ENCODE data around the gene SLC38A1.
"Not testable (repeated sequence)": the region's sequence is repeated elsewhere in the genome, so short reads cannot be mapped to it uniquely, and the experiment has no call there.

Gene SLC38A1

DNA sequence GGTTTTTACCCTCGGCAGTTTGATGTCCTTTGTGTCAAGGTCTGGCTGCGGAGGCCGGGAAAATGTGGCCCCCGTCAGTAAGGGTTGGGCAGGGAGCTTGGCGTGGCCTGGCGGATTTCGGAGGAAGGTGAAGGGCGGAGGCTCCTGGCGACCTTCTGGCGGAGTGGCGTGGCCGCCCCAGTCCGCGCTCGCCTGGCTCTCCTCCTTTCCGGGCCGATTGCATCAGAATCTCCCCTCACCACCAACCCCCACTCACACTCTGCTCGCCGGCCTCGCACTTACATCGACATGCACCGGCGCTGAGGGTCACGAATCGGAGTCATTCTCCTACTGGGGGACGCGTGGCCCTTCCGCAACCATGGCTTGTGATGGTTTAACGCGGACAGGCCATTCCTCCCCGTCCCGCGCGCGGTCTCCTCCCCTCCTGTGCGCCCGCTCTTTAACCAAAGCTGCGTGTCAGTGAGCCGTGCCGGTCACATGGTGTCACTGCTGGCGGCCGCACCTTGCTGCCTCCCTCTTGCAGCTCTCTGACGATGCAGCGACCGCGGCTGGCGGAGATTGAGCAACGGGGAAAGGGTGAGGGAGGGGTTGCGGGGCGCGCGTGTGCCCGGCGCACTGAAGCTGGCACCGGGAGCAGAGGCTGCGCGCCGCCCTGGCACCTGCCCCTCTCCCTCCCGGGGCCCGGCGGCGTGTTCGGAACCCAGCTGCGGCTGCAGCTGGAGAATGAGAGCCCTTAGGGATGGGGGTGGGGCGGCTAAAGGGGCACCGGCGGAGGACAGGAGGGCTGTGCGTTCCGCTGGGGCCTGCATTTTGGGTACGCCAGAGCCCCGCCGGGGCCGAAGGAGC is at the start of gene SLC38A1:
Gene SLC38A1, minus strand, starts transcription at position 461 of the 846 bp plus-strand sequence. CDS start 29,243 bp downstream, outside the sequence.
- DNase-seq: peak; percentile 91

DNA sequence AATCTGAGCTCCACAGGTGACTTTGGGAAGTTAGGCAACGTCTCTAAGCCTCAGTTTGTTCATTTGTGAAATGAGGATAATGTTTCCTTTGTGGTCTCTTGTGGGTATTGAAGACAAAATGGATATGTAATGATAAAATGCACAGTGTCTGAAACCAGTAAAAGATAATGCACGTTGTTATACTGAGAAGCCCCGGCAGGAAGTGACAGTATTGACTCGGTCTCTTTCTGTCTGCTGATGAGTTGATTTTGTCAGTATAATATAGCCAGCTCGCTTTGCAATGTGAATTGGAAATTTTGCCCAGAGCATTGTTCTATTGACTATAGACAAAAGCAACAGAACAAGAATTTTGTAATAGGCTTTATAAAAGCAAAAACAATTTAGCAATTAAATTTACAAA is 49.2 kb upstream of the SLC38A1 start:
- DNase-seq: no peak

- DNase-seq: no peak
Observed at GRCh38 chr12:46304070-46304469, 35.2 kb upstream of the SLC38A1 start.

DNA sequence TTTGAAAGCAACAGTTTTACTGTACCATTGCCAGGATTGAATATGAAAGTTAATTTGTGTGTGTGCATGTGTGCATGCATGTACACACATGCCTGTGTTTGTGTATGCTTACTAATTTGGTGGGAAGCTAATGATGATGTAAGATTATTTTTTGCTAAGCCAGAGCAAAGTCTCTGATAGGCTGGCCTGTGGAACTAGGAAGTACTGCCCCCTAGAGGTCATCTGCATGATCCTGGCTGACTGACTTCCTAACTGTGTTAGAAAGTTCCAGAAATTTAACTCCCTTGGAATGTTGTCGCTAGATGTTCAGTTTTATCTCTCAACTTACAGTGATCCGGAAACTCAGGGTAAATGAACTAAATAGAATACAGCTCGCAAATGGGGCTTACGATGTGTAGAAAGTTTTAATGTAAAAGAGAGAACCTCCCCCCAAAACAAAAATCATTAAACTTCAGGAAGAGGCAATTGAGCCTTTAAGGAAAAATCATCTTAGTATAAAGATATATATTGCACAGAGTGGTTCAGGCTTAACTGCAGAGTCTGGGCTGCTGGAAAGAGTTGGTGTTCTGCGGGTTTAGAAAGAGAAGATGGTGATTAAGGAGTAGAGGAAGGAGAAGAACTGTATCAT is 34.3 kb upstream of the SLC38A1 start:
- peak; percentile 75 for DNase-seq

- no peak for DNase-seq
Observed at GRCh38 chr12:46300910-46301309, 32.1 kb upstream of the SLC38A1 start.

DNA sequence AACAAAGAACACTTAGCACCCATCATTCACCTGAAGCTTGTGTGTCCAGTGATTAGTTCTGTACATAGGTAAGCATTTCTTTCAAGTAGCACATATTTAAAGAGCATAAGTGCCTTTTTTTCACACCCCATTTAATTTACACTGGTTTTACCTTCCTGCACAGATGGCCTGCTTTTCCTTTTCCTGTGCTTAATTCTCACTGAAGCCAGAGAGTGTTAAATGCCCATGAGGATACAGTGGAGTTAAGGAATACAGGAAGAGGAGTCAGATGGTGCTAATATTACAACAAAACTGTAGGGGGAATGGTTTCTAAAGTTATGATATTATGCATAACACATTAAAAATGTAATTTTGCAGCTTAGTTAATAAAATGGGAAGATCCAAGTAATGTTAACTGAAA is 31.0 kb upstream of the SLC38A1 start:
- DNase-seq: no peak

GRCh38 chr12:46298261-46298660 is 29.4 kb upstream of the SLC38A1 start:
- no peak for DNase-seq

DNA sequence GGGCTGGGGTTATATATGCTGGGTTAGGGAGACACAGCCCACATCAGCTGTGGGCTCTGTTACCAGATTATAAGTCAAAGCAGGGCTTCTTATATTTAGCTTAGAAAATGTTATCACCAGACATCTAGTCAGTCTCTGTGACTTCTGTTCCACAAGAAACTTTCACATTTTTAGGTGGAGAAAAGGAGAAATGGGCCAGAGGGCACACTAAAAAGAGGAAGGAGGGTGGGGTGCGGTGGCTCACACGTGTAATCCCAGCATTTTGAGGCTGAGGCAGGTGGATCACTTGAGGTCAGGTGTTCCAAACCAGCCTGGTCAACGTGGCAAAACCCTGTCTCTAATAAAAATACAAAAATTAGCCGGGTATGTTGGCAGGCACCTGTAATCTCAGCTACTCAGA is 28.0 kb upstream of the SLC38A1 start:
- DNase-seq: no peak

DNA sequence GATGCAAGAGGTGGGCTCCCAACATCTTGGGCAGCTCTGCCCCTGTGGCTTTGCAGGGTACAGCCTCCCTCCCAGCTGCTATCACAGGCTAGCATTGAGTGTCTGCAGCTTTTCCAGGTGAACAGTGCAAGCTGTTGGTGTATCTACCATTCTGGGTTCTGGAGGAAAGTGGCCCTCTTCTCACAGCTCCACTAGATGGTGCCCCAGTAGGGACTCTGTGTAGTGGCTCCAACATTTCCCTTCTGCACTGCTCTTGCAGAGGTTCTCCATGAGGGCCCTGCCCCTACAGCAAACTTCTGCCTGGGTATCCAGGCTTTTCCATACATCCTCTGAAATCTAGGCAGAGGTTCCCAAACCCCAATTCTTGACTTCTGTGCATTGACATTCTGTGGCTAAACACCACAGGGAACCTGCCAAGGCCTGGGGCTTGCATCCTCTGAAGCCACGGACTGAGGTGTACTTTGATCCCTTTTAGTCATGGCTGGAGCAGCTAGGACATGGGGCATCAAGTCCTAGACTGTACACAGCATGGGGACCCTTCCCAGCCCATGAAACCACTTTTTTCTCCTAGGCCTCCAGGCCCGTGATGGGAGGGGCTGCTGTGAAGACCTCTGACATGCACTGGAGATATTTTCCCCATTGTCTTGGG is 24.0 kb upstream of the SLC38A1 start:
- no peak for DNase-seq

DNA sequence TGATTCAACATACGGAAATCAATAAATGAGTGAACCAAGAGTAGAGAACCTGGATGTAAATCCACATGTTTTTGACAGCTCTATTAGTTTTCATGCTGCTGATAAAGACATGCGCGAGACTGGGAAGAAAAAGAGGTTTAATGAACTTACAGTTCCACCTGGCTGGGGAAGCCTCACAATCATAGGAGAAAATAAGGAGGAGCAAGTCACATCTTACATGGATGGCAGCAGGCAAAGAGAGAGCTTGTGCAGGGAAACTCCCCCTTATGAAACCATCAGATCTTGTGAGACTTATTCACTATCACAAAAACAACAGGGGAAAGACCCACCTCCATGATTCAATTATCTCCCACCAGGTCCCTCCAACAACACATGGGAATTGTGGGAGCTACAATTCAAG is 23.1 kb upstream of the SLC38A1 start:
- DNase-seq: not testable (repeated sequence)

DNA sequence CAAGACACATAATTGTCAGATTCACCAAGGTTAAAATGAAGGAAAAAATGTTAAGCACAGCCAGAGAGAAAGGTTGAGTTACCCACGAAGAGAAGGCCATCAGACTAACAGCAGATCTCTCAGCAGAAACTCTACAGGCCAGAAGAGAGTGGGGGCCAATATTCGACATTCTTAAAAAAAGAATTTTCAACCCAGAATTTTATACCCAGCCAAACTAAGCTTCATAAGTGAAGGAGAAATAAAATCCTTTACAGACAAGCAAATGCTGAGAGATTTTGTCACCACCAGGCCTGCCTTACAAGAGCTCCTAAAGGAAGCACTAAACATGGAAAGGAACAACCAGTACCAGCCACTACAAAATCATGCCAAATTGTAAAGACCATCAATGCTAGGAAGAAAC is 16.3 kb upstream of the SLC38A1 start:
- not testable (repeated sequence) for DNase-seq

- DNase-seq: no peak
Observed at GRCh38 chr12:46282829-46283228, 14.0 kb upstream of the SLC38A1 start.

DNA sequence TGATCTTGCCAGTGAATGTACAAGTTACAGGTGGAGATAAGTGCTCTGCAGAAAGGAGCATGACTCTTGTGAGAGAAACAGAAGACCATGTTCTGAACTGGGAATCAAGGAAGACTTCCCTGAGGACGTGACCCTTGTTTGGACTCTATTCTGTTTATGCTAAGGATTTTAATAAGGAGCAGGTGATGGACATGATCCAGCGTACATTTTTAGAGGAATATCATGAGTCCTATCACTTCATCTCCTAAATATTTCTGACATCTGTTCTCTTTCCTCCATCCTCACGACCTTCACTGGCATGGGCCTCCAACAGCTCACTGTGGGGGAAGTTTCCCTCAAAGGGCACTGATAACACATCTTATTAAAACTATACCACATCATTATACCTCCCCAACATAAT is 7.9 kb upstream of the SLC38A1 start:
- DNase-seq: no peak

GRCh38 chr12:46271863-46272262 is 3.0 kb upstream of the SLC38A1 start:
- no peak for DNase-seq

DNA sequence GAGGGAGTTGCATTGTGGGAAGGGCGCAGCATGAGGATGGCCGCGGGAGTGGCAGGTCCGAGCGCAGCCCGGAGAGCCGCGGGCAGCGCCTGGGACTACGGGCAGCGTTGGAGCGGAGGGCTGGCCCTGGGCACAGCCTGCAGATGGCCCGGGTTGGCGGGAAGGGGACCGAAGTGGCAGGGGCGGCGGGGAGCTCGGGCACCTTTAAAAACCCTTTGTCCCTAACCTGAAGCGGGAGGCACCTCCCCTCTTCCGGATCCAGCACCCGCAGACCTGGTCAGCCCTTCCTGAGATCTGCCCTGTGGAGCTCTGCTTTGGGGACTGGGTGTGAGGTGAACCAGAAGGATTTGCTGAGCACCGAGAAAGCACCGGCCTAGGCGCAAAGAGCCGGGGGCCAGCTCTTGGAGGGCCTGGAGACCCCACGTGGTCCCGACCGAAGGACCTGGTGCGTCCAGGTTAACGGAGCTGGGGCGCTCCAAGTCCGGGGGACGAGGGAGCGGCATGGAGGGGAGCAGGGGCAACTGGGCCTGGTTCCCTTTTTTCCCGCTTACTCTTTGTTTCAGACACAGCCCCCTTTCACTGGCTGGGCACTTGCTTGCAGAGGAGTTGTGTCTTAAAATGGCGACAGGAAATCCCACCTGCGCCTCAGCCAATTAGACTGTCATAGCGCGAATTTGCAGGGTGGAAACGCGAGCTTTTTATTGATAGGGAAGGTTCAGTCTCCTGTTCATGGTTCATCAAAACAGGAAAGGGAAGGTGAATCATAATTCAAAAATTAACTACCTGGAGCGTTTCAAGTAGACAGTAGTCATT is 792 bp upstream of the SLC38A1 start:
- peak; percentile 92 for DNase-seq

GRCh38 chr12:46267825-46268582 is 839 bp downstream of the SLC38A1 start:
- DNase-seq: peak; percentile 51

DNA sequence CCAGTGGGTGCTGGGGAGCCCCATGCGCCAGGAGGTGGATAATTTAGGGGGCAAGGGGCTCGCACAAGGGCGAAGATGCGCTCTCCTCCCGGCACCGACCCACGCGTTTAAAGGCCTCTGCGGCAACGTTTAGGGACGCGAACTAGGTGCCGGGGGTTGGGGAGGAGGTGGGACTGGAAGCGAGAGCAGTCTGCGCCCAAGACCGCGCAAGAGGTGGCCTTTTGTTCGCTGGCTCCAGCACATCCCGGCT is 1.3 kb downstream of the SLC38A1 start:
- no peak for DNase-seq

DNA sequence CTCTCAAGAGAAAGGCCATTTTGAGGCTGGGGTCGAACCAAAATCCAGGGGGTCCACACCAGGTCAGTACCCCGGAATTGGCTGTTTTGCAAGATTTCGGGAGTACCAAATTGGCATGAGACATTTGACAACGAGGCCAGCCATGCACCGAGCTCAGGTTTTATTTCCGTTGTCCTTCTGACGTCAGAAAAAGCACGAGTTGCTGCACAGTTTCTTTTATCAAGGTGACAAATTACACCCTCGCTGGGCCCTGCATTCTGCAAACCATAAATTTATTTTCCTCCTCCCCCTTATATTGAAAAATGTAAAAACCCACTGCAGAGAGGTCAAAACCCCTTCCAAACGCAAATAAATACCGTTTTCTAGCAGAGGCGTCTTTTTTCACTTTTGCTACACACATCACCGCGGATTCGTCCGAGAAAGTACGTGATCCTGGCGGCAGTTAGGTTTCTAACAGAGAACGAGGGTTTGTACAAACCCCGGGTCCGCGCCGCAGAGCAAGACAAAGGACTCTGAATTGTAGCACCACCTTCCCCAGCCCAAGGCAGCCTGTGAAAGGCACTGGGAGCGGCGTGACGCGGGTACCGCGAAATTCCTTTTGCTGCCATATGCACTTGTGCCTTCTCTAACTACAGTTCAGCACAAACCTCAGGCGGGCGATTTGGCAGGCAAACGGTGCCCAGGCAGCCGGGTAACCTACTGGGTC is 1.8 kb downstream of the SLC38A1 start:
- peak; percentile 78 for DNase-seq

DNA sequence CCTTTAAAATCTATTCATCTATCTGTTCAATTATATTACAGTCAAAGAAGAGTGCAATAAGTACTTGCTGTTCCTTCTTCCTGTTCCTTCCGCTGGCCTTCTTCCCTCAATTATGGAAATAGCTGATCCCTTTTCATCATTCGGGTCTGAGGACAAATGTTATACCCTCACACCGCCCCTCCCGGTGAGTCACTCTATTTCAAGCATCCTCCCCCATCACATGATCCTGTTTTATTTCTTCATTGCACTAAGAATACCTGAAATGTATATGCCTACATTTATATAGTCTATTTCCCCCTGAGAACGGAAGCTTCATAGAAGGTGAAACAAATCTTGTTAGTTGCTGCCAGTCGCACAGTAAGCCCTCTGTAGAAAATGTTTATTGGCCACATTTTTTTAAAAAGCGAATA is 2.5 kb downstream of the SLC38A1 start:
- DNase-seq: peak; percentile 67

DNA sequence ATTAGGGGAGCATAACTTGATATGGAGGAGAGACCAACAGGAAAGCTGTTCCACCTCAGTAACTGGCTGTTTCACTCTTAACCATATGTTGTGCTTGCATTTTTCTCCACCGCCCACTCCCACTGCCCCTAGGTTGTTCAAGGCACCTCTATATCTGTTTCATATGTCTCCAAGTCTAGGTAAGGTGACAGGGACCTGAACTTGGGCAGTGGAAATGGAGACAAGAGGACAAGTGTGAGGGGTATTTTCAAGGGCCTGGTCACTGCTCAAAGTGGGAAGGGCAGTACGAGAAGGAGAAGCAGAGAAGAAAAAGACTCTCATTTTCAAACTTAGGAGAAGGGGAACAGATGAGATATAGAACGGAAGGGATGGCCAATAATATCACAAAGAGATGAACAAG is 3.1 kb downstream of the SLC38A1 start:
- no peak for DNase-seq

DNA sequence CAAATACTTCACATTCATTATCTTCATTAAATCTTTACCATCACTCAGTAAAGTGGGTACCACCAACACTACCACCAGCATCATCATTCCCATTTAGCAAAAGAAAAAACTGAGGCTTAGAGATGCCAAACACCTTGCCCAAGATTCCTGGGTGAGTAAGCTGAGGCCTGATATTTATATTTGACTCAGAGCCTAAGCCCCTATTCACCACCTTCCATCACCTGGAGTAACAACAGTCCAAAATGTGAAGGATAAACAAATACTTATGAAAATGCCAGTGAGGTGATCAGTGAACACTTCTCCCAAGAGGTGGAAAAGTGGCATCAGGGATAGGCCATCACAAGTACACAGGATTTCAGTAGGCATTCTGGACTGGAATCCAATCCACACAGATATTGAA is 3.7 kb downstream of the SLC38A1 start:
- no peak for DNase-seq

DNA sequence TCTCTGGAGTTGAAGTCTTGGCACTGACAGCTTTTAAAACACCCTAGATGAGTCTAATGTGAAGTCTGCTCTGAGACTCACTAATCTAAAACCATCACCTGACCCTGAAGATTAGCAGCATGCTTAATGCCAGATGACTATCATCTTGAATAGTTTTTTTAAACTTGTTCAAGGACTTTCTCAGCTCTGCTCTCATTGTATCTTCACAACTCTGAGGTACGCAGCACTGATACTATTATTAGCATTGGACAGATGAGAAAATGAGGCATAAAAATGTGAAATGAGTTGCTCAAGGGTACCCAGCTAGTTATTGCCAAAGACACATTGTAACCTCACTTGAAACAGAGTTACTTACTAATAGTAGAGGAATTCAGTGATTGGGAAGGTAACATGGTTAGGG is 4.8 kb downstream of the SLC38A1 start:
- DNase-seq: no peak
